Activated CD8-positive, alpha-beta memory T cell treated with anti-CD3 and anti-CD28 coated beads for 36 hours (primary cell): Measurements from ENCODE around the gene COL1A2. TPM values are rescaled to one million over a fixed set of nuclear protein-coding genes. Genes with fewer than 3 reads are reported as not detected.

Experiments used
- CTCF ChIA-PET: fragments of 350-600 bp; sonication (Branson Sonifier 250); formaldehyde crosslinking; loops from one replicate; lab custom pipeline; 2021; ENCODE audit warnings: antibody characterized with exemption; lab: Charles Lee
- POLR2A ChIA-PET: fragments of 350-600 bp; sonication (Branson Sonifier 250); formaldehyde crosslinking; loops from one replicate; lab custom pipeline; 2021; ENCODE audit warnings: antibody characterized with exemption; lab: Charles Lee
- total RNA-seq, 2 experiments: library from RNA; stranded (reverse); gene quantifications; one replicate each; pipeline ENCODE4 v1.2.3, GENCODE V29; 2021

Gene COL1A2
- total RNA-seq, 2 experiments from 2014 or later: 0.21 to 0.23 TPM

GRCh38 chr7:94401428-94401814 lies 6.7 kb downstream of the COL1A2 start:
- CTCF ChIA-PET: no interaction called here
- POLR2A ChIA-PET: no interaction called here

GRCh38 chr7:94403546-94403945 lies 8.9 kb downstream of the COL1A2 start:
- ChIA-PET CTCF (no interaction called here), POLR2A (no interaction called here)

DNA sequence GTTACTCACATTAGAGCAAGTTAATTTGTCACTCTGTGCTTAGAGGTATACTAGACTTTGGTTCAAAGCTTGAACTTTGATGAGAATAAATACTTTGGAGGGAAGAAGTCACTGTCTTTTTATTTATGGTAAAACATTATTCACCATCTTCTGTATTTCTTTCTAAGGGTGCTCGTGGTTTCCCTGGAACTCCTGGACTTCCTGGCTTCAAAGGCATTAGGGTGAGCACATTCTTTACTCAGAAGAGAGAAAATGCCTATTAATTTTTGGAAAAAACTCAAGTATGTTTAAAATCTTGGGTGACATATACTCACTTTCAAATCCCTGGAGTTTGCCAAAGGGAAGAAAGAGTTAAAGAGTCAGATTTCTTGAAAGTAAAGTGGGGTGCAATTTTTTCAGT lies 10.8 kb downstream of the COL1A2 start:
- ChIA-PET POLR2A (no interaction called here), CTCF (no interaction called here)

GRCh38 chr7:94406696-94407095 lies 12.0 kb downstream of the COL1A2 start:
- ChIA-PET CTCF (no interaction called here), POLR2A (no interaction called here)

- POLR2A ChIA-PET: no interaction called here
- CTCF ChIA-PET: no interaction called here
Observed at GRCh38 chr7:94409200-94409948, 14.7 kb downstream of the COL1A2 start.

DNA sequence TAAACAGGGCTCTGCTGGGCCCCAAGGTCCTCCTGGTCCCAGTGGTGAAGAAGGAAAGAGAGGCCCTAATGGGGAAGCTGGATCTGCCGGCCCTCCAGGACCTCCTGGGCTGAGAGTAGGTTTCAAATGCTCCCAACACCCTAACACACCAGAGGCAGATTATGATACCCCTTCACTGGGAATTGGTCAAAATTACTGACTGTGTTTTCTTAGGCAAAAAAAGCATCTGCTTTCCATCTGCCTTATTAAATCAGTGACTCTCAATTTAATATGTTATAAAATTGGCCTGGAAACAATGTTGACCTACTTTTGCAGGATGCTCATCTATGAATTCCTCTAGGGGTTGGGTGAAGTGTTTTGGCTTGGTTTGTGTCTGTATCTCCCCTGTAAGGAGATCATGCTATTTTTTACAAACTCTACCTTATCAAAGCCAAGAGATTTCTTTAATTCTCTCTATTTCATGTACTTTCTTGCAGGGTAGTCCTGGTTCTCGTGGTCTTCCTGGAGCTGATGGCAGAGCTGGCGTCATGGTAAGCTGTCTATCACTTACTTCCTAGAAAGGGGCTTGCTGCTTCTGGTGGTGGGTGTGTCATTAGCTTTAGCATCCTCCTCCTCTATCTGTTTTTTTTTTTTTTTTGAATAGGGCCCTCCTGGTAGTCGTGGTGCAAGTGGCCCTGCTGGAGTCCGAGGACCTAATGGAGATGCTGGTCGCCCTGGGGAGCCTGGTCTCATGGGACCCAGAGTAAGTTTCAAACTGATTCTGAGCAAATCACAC lies 15.9 kb downstream of the COL1A2 start:
- ChIA-PET POLR2A (no interaction called here), CTCF (no interaction called here)

DNA sequence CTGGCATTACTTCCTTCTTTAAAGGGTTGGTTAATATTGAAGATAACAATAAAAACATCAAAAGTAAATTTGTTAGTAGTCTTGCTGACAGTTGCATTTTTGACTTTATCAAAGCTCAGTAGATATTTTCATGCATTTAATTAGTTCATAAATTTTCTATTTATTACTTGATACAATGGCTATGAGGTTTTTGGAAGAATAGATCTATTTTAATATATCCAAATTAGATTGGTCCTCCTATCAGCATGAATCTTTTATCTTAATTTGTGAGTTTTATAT lies 16.4 kb downstream of the COL1A2 start:
- ChIA-PET CTCF (no interaction called here), POLR2A (no interaction called here)

DNA sequence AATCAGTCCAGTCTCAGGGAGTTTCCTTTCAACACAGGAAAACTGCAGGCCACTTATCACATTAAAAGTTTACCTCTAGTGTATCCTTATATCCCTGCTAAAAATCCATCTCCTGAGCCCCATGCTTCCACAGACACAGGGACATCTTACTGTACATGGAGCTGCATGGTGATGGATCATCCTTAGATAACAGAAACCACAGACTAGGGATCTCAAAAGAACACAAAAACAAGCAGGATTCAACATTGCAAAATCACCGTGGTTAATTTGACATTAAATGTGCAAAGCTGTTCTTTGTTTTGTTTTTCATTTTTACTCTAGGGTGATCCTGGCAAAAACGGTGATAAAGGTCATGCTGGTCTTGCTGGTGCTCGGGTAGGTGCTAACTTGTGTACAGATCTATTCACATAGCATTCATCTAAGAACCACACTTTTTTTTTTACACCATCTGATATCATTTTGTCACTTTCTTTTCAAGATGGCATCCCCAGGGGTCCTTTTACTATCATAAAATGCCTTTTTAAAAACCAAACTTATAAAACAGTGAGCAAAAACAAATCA lies 18.1 kb downstream of the COL1A2 start:
- CTCF ChIA-PET: interaction anchor here (0.6 kb wide), 1 partner anchor 942 kb away, joined by 3 read pairs; no protein-coding TSS in a partner anchor
- POLR2A ChIA-PET: no interaction called here

DNA sequence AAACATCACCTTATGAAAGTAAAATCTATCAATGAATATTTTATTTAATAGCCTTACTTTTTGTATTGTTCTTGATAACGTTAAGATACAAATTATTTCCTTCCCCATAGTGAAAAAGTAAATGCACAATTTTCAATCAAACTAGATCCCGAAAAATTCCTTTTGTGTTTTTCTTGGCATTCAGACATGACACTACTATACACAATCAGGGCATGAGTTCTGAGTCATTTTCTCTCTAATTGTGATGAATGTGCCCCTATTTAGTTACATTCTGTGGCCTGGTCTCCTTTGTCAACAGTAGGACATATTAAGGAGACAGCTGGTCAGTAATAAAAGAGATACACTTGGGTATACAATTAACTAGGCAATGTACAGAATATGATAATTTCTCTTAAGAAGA lies 19.8 kb downstream of the COL1A2 start:
- POLR2A ChIA-PET: no interaction called here
- CTCF ChIA-PET: no interaction called here

GRCh38 chr7:94414980-94415379 lies 20.3 kb downstream of the COL1A2 start:
- CTCF ChIA-PET: no interaction called here
- POLR2A ChIA-PET: no interaction called here

DNA sequence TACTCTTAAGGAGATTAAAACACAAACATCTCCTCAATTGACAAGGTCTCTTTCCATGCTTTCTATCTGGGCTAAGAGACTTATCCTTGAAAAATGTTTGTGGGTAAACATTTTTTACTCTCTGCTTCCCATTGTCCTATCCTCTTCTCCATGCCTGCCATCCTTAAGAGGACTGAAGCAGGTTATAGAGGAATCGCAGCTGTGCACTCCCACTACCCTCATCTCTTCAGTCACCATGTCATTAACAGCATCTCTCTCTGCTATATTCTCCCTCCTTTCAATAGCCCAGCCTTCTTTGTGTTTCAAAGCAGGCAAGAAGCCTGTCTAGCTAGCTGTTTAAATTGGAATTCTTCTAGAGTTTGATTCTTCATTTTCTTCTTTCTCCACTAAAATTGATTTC lies 22.6 kb downstream of the COL1A2 start:
- ChIA-PET POLR2A (no interaction called here), CTCF (no interaction called here)

GRCh38 chr7:94417901-94418300 lies 23.2 kb downstream of the COL1A2 start:
- POLR2A ChIA-PET: no interaction called here
- CTCF ChIA-PET: no interaction called here

DNA sequence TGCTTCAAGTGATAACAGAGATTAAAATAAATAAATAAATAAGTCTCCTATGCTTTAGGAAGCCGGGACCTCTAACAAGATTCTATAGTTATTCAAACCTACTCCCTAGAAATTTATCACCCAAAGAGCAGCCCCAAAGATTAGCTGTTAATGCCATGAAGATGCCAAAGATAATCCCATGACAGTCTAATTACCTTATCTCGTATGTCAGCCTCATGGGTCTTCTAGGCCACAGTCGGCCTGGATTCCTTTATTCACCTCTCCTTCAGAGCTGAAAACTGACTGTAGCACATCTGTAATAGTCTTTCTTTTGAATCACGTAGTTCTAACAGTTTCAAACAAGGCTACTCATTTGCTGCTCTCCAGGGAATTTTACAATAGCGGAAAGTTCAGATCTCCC lies 24.2 kb downstream of the COL1A2 start:
- POLR2A ChIA-PET: no interaction called here
- CTCF ChIA-PET: no interaction called here

- CTCF ChIA-PET: no interaction called here
- POLR2A ChIA-PET: no interaction called here
Observed at GRCh38 chr7:94420328-94420727, 25.6 kb downstream of the COL1A2 start.

GRCh38 chr7:94421681-94422080 lies 27.0 kb downstream of the COL1A2 start:
- ChIA-PET POLR2A (no interaction called here), CTCF (no interaction called here)

- ChIA-PET POLR2A (no interaction called here), CTCF (no interaction called here)
Observed at GRCh38 chr7:94422136-94422535, 27.4 kb downstream of the COL1A2 start.

- CTCF ChIA-PET: no interaction called here
- POLR2A ChIA-PET: no interaction called here
Observed at GRCh38 chr7:94422827-94423460, 28.2 kb downstream of the COL1A2 start.

- POLR2A ChIA-PET: no interaction called here
Observed at GRCh38 chr7:94423863-94424735, 29.4 kb downstream of the COL1A2 start.

DNA sequence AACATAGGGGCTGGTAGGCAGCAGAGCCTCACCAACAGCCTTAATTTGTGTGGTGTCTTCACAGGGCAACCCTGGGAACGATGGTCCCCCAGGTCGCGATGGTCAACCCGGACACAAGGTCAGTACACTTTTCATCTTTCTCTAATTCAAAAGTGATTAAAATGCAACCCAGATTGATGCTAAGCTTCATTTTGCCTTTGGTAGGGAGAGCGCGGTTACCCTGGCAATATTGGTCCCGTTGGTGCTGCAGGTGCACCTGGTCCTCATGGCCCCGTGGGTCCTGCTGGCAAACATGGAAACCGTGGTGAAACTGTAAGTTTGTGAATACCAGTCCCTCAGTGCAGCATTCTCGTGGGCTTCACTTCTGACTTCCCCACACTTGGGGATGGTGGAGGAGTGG lies 30.9 kb downstream of the COL1A2 start:
- CTCF ChIA-PET: no interaction called here
- POLR2A ChIA-PET: no interaction called here

More at GRCh38 chr7:94423863-94424735, 29.4 kb downstream of the COL1A2 start:
- CTCF ChIA-PET: interaction anchor here (0.7 kb wide), 1 partner anchor 59 kb away, joined by 3 read pairs; no protein-coding TSS in a partner anchor
